SU-DHL-6 (cell line): ENCODE measurements around the gene RNF7.

Source experiments
- H2AFZ ChIP-seq: fragments of 200-600 bp; sonication (generic); 2 replicates; pipeline ENCODE4 v1.6.1; 2014; ENCODE audit warnings: low read depth, mild to moderate bottlenecking, moderate library complexity, mixed read lengths, antibody characterized with exemption, low read length; ENCODE audit not compliant: severe bottlenecking
- H3F3A ChIP-seq: fragments of 200-600 bp; shearing (Covaris generic); 2 replicates; pipeline ENCODE4 v1.6.0; 2016; ENCODE audit warnings: antibody characterized with exemption, mild to moderate bottlenecking; ENCODE audit not compliant: insufficient read depth
- H3K27ac ChIP-seq: fragments of 200-600 bp; sonication (generic); 2 replicates; pipeline ENCODE4 v1.5.1; 2016; ENCODE audit warnings: low read depth, mild to moderate bottlenecking, low read length, moderate library complexity, mixed read lengths
- H3K27me3 ChIP-seq: fragments of 200-600 bp; sonication (generic), shearing (Covaris generic); 2 replicates; pipeline ENCODE4 v1.6.0; 2014; ENCODE audit warnings: mild to moderate bottlenecking, low read length
- H3K36me3 ChIP-seq: fragments of 200-600 bp; sonication (generic); 2 replicates; pipeline ENCODE4 v1.6.1; 2014; ENCODE audit warnings: mild to moderate bottlenecking, low read length, mixed read lengths
- H3K4me2 ChIP-seq: fragments of 300-600, 200-600 bp; shearing (Covaris generic), sonication (generic); 2 replicates; pipeline ENCODE4 v1.6.0; 2014; ENCODE audit warnings: low read length, low read depth, mild to moderate bottlenecking; ENCODE audit not compliant: poor library complexity, severe bottlenecking
- H3K4me3 ChIP-seq: fragments of 200-600 bp; sonication (generic); 2 replicates; pipeline ENCODE4 v1.5.1; 2014; ENCODE audit warnings: antibody characterized with exemption, low read length, mild to moderate bottlenecking, mixed read lengths; ENCODE audit not compliant: insufficient read depth, poor library complexity, severe bottlenecking
- H3K79me2 ChIP-seq: fragments of 200-600 bp; sonication (generic); 2 replicates; pipeline ENCODE4 v1.6.1; 2014; ENCODE audit warnings: mild to moderate bottlenecking, low read length, moderate library complexity; ENCODE audit not compliant: insufficient read depth
- H3K9ac ChIP-seq: fragments of 200-600 bp; sonication (generic); 2 replicates; pipeline ENCODE4 v1.7.0; 2014; ENCODE audit warnings: mild to moderate bottlenecking, low read length
- H3K9me2 ChIP-seq: fragments of 200-600 bp; sonication (generic); replicated peaks from 2 replicates; pipeline ENCODE4 v1.6.1; 2014; ENCODE audit warnings: low read length; ENCODE audit not compliant: insufficient read depth
- H3K9me3 ChIP-seq: fragments of 200-600 bp; sonication (generic); 2 replicates; pipeline ENCODE4 v1.6.1; 2014; ENCODE audit warnings: low read length, mixed read lengths; ENCODE audit not compliant: insufficient read depth
- H4K20me1 ChIP-seq: fragments of 200-600 bp; sonication (generic); 2 replicates; pipeline ENCODE4 v1.6.1; 2014; ENCODE audit warnings: low read depth, mild to moderate bottlenecking, antibody characterized with exemption, low read length, moderate library complexity, mixed read lengths
- CTCF ChIP-seq: fragments of 200-600 bp; sonication (generic); IDR thresholded peaks from one replicate; pipeline ENCODE4 v1.5.1; 2017; ENCODE audit warnings: antibody characterized with exemption, mild to moderate bottlenecking, low read length, moderate library complexity; ENCODE audit not compliant: insufficient read depth, poor library complexity, severe bottlenecking
- EZH2phosphoT487 ChIP-seq: fragments of 200-600 bp; sonication (generic), shearing (Covaris generic); conservative IDR thresholded peaks from 2 replicates; pipeline ENCODE4 v1.6.1; 2018; ENCODE audit warnings: mild to moderate bottlenecking, antibody characterized with exemption, low read length, moderate library complexity, mixed read lengths

Gene RNF7

GRCh38 chr3:141776376-141776775 is 38.3 kb downstream of the RNF7 start:
- Histone ChIP-seq H3K4me3 (no peak overlapping the region), H3K36me3 (no peaks in the 10 kb centered on the region), H4K20me1 (no peaks in the 10 kb centered on the region), H3K79me2 (no peaks in the 10 kb centered on the region), H3K27me3 (no peaks in the 10 kb centered on the region), H3K9me2 (no peaks in the 10 kb centered on the region), H3K4me2 (no peak overlapping the region), H2AFZ (no peak overlapping the region), H3K9me3 (no peaks in the 10 kb centered on the region), H3F3A (no peaks in the 10 kb centered on the region), H3K9ac (no peak overlapping the region), H3K27ac (no peak overlapping the region)
- TF ChIP-seq CTCF = no peak
- no peak for TF ChIP-seq EZH2phosphoT487

GRCh38 chr3:141776885-141777284 is 38.8 kb downstream of the RNF7 start:
- H3K27me3 ChIP-seq = no peaks in the 10 kb centered on the region
- H3K4me2 ChIP-seq = no peak overlapping the region
- no peaks in the 10 kb centered on the region for H4K20me1 ChIP-seq
- H3K9me3 ChIP-seq = no peaks in the 10 kb centered on the region
- H3F3A ChIP-seq = no peaks in the 10 kb centered on the region
- H3K27ac ChIP-seq = no peak overlapping the region
- no peak overlapping the region for H3K4me3 ChIP-seq
- H3K9ac ChIP-seq = no peak overlapping the region
- no peak overlapping the region for H2AFZ ChIP-seq
- H3K9me2 ChIP-seq = no peaks in the 10 kb centered on the region
- TF ChIP-seq EZH2phosphoT487 (no peak), CTCF (no peak)
- H3K79me2 ChIP-seq = no peaks in the 10 kb centered on the region
- no peaks in the 10 kb centered on the region for H3K36me3 ChIP-seq

- H3K9me2 ChIP-seq = no peaks in the 10 kb centered on the region
- no peak overlapping the region for H3K27ac ChIP-seq
- H3K9me3 ChIP-seq = no peaks in the 10 kb centered on the region
- no peaks in the 10 kb centered on the region for H3K36me3 ChIP-seq
- TF ChIP-seq CTCF (no peak), EZH2phosphoT487 (no peak)
- H4K20me1 ChIP-seq = no peaks in the 10 kb centered on the region
- no peak overlapping the region for H2AFZ ChIP-seq
- H3K9ac ChIP-seq = no peak overlapping the region
- no peak overlapping the region for H3K4me2 ChIP-seq
- H3K27me3 ChIP-seq = no peaks in the 10 kb centered on the region
- H3F3A ChIP-seq = no peaks in the 10 kb centered on the region
- no peaks in the 10 kb centered on the region for H3K79me2 ChIP-seq
- H3K4me3 ChIP-seq = no peak overlapping the region
Measured at GRCh38 chr3:141777957-141778813, 40.1 kb downstream of the RNF7 start.
